ENCODE data around the gene OR2C3.
"Not testable (repeated sequence)": the region's sequence is repeated elsewhere in the genome, so short reads cannot be mapped to it uniquely, and the experiment has no call there.

Gene OR2C3

GRCh38 chr1:247536340-247536739 lies at the start of gene OR2C3:
Gene OR2C3, minus strand, starts transcription at chr1:247536440. Its CDS starts 3,929 bp downstream, at chr1:247532511.
- no peak for DNase-seq (ENCODE audit: low read depth in 2 of 2)

GRCh38 chr1:247578946-247579460 lies 42.8 kb upstream of the OR2C3 start:
- no peak for DNase-seq (ENCODE audit: low read depth in 2 of 2)

- no peak for DNase-seq (ENCODE audit: low read depth in 2 of 2)
Observed at GRCh38 chr1:247576514-247576913, 40.3 kb upstream of the OR2C3 start.

GRCh38 chr1:247574664-247575063 lies 38.4 kb upstream of the OR2C3 start:
- no peak for DNase-seq (ENCODE audit: low read depth in 2 of 2)

GRCh38 chr1:247574236-247574635 lies 38.0 kb upstream of the OR2C3 start:
- no peak for DNase-seq (ENCODE audit: low read depth in 2 of 2)

- no peak for DNase-seq (ENCODE audit: low read depth in 2 of 2)
Observed at GRCh38 chr1:247562198-247562597, 26.0 kb upstream of the OR2C3 start.

- no peak for DNase-seq (ENCODE audit: low read depth in 2 of 2)
Observed at GRCh38 chr1:247561711-247562110, 25.5 kb upstream of the OR2C3 start.

GRCh38 chr1:247557926-247558674 lies 21.9 kb upstream of the OR2C3 start:
- DNase-seq (ENCODE audit: low read depth in 2 of 2): no peak

GRCh38 chr1:247552231-247552630 lies 16.0 kb upstream of the OR2C3 start:
- DNase-seq (ENCODE audit: low read depth in 2 of 2): no peak

GRCh38 chr1:247551721-247552120 lies 15.5 kb upstream of the OR2C3 start:
- no peak for DNase-seq (ENCODE audit: low read depth in 2 of 2)

GRCh38 chr1:247548769-247549182 lies 12.5 kb upstream of the OR2C3 start, which contains the start of gene GCSAML:
Gene GCSAML, plus strand, starts transcription at chr1:247549134. Its CDS starts 58 bp downstream, at chr1:247549192.
- no peak for DNase-seq (ENCODE audit: low read depth in 2 of 2)

- no peak for DNase-seq (ENCODE audit: low read depth in 2 of 2)
Observed at GRCh38 chr1:247548092-247548491, 11.9 kb upstream of the OR2C3 start.

- no peak for DNase-seq (ENCODE audit: low read depth in 2 of 2)
Observed at GRCh38 chr1:247542811-247543210, 6.6 kb upstream of the OR2C3 start.

- no peak for DNase-seq (ENCODE audit: low read depth in 2 of 2)
Observed at GRCh38 chr1:247540581-247540980, 4.3 kb upstream of the OR2C3 start.

- DNase-seq (ENCODE audit: low read depth in 2 of 2): no peak
Observed at GRCh38 chr1:247539215-247539614, 3.0 kb upstream of the OR2C3 start.

- DNase-seq (ENCODE audit: low read depth in 2 of 2): no peak
Observed at GRCh38 chr1:247538561-247538960, 2.3 kb upstream of the OR2C3 start.

- DNase-seq (ENCODE audit: low read depth in 2 of 2): no peak
Observed at GRCh38 chr1:247535402-247535801, 838 bp downstream of the OR2C3 start.

- no peak for DNase-seq (ENCODE audit: low read depth in 2 of 2)
Observed at GRCh38 chr1:247531937-247532336, 4.3 kb downstream of the OR2C3 start.

GRCh38 chr1:247530785-247531184 lies 5.5 kb downstream of the OR2C3 start:
- no peak for DNase-seq (ENCODE audit: low read depth in 2 of 2)

GRCh38 chr1:247529771-247530355 lies 6.4 kb downstream of the OR2C3 start:
- no peak for DNase-seq (ENCODE audit: low read depth in 2 of 2)

GRCh38 chr1:247528812-247529474 lies 7.3 kb downstream of the OR2C3 start:
- no peak for DNase-seq (ENCODE audit: low read depth in 2 of 2)

GRCh38 chr1:247521886-247522285 lies 14.4 kb downstream of the OR2C3 start:
- not testable (repeated sequence) for DNase-seq (ENCODE audit: low read depth in 2 of 2)

- DNase-seq (ENCODE audit: low read depth in 2 of 2): no peak
Observed at GRCh38 chr1:247518613-247518891, 17.7 kb downstream of the OR2C3 start.
